HG03457 (cell line): Measurements from ENCODE around the gene YTHDF1.

Source experiments
- ATAC-seq: cut with Tn5 transposase; IDR thresholded peaks from one replicate; pipeline ENCODE4 v1.9.1; 2021; ENCODE audit warnings: moderate number of reproducible peaks; ENCODE audit not compliant: unreplicated experiment

The YTHDF1 gene

GRCh38 chr20:63186528-63187316, 29.2 kb downstream of the YTHDF1 start:
- no peak for ATAC-seq

- ATAC-seq: no peak
Measured at GRCh38 chr20:63186084-63186483, 29.8 kb downstream of the YTHDF1 start.

GRCh38 chr20:63185215-63185796, 30.6 kb downstream of the YTHDF1 start:
- no peak for ATAC-seq

- ATAC-seq: no peak
Measured at GRCh38 chr20:63183422-63184146, 32.3 kb downstream of the YTHDF1 start.

- no peak for ATAC-seq
Measured at GRCh38 chr20:63182946-63183415, 33.0 kb downstream of the YTHDF1 start.

GRCh38 chr20:63182425-63182824, 33.5 kb downstream of the YTHDF1 start:
- ATAC-seq: no peak

- ATAC-seq: no peak
Measured at GRCh38 chr20:63181226-63181625, 34.7 kb downstream of the YTHDF1 start.

GRCh38 chr20:63180569-63181185, 35.3 kb downstream of the YTHDF1 start:
- ATAC-seq: no peak

- no peak for ATAC-seq
Measured at GRCh38 chr20:63179687-63180568, 36.0 kb downstream of the YTHDF1 start.

- ATAC-seq: no peak
Measured at GRCh38 chr20:63178889-63179686, 36.8 kb downstream of the YTHDF1 start.

GRCh38 chr20:63178446-63178820, 37.5 kb downstream of the YTHDF1 start:
- ATAC-seq: no peak

- ATAC-seq: no peak
Measured at GRCh38 chr20:63177785-63178445, 38.0 kb downstream of the YTHDF1 start.

- ATAC-seq: no peak
Measured at GRCh38 chr20:63177134-63177784, 38.7 kb downstream of the YTHDF1 start.

GRCh38 chr20:63176427-63177133, 39.4 kb downstream of the YTHDF1 start:
- ATAC-seq: no peak

GRCh38 chr20:63176034-63176426, 39.9 kb downstream of the YTHDF1 start:
- ATAC-seq: no peak

- ATAC-seq: no peak
Measured at GRCh38 chr20:63175038-63175895, 40.7 kb downstream of the YTHDF1 start.
